ENCODE measurements around the gene RHOBTB1.
"Not testable (repeated sequence)": the region's sequence is repeated elsewhere in the genome, so short reads cannot be mapped to it uniquely, and the experiment has no call there.

The RHOBTB1 gene
- total RNA-seq = 0 reads per million in 2 donors

DNA sequence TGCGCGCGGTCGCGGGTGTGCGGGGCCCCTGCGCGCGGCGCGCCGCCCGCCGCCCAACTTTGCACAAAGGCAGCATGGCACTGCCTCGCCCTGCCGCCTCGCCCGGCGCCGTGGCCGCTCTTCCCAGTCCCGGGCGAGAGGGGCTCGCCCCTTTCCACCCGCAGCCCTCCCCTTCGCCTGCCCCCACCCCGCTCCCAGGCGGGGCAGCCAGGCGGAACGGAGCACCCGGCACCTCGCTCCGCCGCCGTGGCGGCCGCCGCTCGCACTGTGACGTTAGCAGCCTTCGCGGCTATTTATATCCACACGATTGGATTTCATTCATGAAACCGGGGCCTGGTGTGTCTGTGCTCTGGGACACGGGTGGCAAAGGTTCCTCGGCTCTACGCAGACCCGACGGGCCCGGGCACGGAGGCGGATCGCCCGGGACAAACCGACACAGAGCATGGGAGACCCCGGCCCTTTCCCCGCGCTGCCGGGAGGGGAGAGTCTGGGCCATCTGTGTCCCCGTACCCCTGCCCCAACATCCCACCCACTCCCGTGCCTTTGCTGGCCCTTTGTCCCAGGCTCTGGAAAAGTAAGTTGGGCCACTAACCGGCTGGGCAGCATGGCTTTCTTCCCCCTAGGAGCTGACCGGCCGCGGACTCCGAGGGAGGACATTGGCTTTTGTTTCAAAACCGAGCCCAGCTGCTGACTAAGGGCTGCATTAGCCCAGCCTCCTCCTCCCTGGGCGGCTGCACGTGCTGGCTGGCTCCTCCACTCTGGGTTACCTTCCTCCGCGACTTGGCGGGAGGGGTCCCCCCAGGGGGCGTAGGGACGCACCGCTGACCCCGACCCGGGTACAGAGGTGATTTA, at the start of gene RHOBTB1:
RHOBTB1 (minus strand) TSS at position 128 of the 852 bp plus-strand sequence. CDS start 32,643 bp downstream, outside the sequence.
- DNase-seq = no peak

DNA sequence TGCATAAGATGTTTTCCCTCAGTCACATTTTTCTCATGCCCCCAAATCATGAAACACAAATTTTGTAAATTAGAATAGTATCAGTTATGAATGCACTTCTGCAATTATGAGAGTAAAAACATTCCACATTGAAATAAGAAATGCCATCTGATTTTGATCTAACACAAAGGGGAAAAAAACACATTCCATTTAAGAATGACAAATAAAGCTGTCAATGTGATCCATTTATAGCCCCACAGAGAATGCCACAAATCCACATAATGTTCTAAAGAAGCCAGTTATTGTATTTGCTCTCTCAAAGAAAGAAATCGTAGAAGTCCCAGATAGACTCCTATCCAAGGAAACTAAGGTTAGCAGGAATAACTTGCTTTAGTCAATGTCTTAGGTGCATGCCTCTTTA, 48.7 kb upstream of the RHOBTB1 start:
- DNase-seq = no peak

DNA sequence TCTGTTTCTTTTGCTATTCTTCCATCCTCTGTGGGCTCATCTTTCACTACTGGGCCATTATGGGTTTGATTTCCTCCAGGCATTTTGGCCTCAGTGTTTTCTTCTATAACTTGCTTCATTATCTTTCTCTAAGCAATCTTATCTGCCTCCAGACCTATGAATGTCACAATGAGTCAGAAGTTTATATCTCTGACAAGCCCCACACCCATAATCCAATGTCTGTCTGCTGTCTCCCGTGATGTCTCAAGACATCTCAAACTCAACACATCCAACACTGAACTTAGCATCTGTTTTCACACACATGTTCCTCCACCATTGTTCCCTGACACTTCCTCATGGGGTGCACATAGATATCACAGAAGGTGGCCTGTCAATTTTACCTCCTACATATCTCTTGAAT, 46.7 kb upstream of the RHOBTB1 start:
- DNase-seq = no peak

DNA sequence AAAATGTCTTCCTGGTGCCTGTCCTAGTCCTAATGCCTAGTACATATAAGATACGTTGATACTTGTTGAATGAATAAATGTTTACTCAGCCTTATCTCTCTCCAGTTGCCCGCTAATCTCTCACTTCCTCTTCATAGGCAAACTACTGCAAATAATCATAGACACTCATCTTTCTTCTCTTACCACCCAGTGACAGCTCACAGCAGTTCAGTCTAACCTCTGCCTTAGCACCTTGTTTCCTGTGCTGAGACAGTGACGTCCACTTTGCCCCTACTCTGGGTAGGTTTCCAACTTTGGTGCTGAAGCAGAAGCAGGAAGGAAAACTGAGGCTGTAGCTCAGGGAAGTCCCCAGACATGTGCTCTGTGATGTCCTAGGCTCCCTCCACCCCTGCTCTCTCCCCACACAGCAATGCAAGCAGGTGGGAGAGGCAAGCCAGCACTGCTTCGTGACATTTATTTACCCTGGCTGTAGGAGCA, 45.5 kb upstream of the RHOBTB1 start:
- DNase-seq = no peak

DNA sequence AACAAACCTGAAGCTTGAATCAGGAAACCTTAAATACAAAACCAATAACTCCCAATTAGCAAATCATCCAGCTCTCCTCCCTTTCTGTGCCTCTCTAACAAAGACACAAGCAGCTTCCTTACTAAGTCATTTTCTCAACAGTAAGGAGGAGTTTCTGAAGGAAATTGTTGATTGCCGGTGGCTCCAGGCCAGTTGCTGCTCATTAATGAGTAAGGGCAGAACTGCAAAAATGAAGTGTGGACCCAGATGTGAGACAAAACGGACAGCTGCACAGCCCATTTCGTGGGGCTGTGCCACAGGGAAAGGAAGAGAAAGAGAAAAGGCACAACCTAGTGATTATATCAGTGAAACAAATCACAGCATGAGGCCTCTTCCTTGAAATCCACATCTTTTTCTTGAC, 42.8 kb upstream of the RHOBTB1 start:
- DNase-seq = no peak

DNA sequence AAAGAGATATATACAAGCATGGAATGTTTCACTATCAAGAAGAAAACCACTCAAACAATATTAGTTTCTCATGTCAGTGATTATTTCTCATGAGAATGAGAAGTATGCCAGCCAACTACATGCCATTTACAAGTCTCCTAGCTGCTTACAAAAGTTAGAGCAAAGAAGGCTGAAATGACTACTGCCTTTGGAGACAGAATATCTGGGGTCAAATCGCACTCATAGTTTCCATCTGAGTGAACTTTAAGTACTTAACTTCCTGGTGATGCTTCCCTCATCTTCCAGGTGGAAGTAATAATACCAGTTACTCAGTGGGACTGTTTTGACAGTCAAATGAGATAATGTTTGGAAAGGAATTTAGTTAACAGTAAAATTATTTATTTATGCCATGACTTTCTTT, 42.0 kb upstream of the RHOBTB1 start:
- no peak for DNase-seq

- no peak for DNase-seq
Measured at GRCh38 chr10:60980997-60981396, 37.0 kb upstream of the RHOBTB1 start.

DNA sequence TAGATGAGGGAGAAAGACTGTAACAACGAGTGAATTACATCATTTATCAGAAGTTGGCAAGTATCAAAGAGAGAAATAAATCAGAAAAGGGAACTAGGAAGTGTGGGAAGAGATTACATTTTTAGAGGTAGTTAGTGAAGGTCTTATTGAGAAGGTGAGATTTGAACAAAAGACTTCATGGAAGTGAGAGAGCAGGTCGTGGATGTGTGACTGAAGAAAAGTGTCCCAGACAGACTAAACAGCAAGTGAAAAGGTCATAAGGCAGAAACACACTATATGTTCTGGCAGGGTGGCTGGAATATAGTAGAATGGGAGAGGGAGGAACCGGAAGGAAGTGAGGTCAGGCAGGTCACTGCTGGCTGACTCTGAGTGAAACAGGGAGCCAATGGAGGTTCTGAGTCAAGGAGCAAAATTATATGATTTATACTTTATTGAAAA, 35.7 kb upstream of the RHOBTB1 start:
- no peak for DNase-seq

DNA sequence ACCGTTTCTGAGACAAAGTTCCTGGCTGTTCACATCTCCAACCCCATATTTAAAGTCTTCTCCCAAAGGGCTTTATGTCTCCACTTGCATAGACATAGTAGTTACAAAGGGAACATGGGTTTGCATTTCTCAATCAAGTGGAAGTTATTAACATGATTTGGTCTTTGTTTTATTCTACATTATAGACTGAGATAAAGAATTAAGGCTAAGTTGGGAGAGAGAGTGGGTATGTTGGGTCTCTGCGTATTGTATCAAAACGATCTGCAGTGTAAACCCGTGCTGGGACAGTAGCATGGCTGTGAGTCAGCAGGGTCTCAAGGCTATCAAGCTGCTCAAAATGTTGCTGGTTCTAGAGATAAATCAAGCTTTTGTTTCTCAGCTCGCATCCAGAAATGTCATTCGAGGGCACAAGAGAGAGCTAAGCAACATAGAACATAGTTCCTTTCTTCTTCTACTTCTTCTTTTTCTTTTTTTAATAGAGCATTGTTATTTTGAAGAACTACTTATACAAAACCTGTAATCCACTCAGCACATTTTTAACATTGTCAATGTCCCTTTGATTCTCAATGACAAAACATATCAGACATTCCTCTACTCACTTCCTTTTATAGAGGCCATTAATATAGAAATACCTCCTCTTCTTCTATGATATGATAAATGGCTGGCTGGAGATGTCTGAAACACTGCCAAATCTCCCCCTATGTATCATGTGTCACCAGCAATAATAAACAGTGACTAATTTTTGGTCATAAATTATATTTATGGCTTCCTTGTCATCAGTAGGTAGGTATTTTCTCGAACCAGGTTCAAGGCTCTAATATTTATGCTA, 34.5 kb upstream of the RHOBTB1 start:
- no peak for DNase-seq

- no peak for DNase-seq
Measured at GRCh38 chr10:60977161-60978122, 33.5 kb upstream of the RHOBTB1 start.

GRCh38 chr10:60976687-60977086, 32.7 kb upstream of the RHOBTB1 start:
- no peak for DNase-seq

DNA sequence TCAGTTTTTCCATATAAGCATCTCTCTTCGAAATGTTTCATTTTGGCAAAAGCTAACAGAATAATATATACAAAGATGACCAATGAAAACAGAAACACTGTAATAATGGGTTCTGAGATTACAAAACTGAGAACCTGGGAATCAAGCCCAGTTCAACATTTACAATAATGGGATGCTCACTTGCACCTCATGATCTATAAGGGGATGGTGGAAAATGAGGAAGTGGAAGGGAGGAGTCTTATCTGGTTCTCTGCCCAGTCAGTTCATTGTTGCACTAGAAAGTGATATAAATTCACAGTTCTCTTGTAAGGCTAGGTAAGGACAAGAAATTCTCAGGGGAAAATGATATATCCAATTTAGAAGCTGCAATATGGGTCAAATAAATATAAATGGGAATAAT, 31.7 kb upstream of the RHOBTB1 start:
- no peak for DNase-seq

GRCh38 chr10:60974463-60975149, 30.6 kb upstream of the RHOBTB1 start:
- no peak for DNase-seq

DNA sequence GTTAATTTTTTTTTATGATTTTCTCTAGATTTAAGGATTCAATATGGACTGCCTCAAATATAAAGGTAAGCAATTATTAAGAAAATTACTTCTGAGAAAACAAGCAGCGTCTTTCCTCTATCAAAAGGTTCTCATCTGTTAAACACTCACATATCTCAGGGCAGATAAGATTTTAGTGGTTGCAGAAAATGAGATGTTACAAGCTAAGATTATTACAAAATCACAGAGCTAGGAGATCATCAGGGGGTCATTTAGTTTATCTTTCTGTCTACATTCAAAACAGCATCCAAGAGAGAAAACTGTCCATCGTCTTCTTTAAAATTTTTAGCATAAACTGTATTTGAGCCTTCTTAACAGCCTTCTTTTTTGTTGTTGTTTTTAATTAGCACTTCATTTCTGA, 29.1 kb upstream of the RHOBTB1 start:
- no peak for DNase-seq

DNA sequence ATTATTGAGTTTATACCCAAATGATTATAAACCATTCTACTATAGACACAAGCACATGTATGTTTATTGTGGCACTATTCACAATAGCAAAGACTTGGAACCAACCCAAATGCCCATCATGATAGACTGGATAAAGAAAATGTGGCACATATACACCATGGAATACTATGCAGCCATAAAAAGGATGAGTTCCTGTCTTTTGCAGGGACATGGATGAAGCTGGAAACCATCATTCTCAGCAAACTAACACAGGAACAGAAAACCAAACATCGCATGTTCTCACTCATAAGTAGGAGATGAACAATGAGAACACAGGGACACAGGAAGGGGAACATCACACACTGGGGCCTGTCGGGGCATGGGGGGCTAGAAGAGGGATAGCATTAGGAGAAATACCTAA, 28.2 kb upstream of the RHOBTB1 start:
- not testable (repeated sequence) for DNase-seq

DNA sequence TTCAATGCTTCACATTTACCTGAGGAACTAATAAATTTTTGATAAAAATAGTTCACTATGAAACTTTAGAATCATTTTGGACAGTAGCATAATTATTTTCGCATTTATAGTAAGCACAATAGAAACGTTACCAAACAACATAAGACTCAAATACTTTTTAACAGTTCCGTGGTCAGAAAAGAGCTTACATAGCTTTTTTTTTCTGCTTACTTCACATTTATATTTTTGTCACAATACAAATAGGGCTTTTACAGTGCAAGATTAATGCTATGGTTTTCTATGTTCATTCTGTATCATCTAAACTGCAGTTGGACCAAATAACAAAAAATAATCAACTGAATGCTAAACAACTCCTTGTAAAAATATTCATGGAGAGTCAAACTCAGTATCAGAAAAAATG, 26.5 kb upstream of the RHOBTB1 start:
- no peak for DNase-seq

- no peak for DNase-seq
Measured at GRCh38 chr10:60968504-60968903, 24.5 kb upstream of the RHOBTB1 start.

GRCh38 chr10:60967854-60968484, 24.0 kb upstream of the RHOBTB1 start:
- no peak for DNase-seq

DNA sequence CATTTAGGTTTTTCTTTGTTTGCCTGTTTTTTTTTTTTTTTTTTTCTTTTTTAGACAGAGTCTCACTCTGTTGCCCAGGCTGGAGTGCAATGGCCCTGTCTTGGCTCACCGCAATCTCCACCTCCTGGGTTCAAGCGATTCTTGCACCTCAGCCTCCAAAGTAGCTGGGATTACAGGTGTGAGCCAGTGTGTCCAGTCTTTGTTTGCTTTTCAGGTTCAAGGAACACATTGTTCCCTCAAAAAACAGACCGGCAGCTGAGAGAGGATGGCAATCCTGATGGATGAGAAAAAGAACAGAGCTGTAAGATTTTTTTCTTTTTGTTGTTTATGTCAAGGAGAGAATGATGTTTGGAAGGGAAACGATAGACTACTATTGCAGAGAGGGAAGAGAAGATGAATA, 23.3 kb upstream of the RHOBTB1 start:
- DNase-seq = no peak

DNA sequence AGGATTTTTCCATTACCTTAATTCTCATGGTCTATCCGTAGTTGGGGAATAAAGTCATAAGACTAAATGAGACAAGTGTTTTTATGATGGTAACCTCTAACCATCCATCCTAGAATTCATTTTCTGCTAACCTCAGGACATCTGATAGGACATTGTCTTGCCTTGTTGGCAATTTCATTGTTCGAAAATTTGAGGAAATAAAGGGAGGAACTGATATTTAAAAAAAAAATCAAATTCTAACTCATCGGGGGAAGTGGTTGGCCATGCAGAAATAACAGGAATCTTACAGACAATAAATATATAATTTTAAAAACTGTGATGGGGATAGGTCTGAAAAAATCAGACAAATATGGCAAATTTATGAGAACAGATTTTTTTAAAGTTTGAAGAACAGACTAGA, 21.7 kb upstream of the RHOBTB1 start:
- no peak for DNase-seq

All from T-helper 9 cell (primary cell).